Keratinocyte (primary cell): ENCODE data around the gene BRIP1. TPM values are rescaled to one million over a fixed set of nuclear protein-coding genes. Genes with fewer than 3 reads are reported as not detected.

Source experiments
- DNase-seq: peaks from one replicate; pipeline ENCODE4 v3.0.0-alpha.2; 2011; ENCODE audit warnings: low read depth, missing footprints, low spot score
- FAIRE-seq: peaks from 2 replicates; lab custom pipeline; 2011; peaks lifted over from hg19 to GRCh38; lab: Jason Lieb, UNC
- H2AFZ ChIP-seq: 2 replicates; pipeline ENCODE4 v1.6.0; 2012; ENCODE audit warnings: low read length, control low read depth, inconsistent platforms; ENCODE audit not compliant: control insufficient read depth
- H3K27ac ChIP-seq: 2 replicates; pipeline ENCODE4 v1.5.1; 2011; ENCODE audit warnings: low read length; ENCODE audit not compliant: control insufficient read depth, insufficient read depth
- H3K27me3 ChIP-seq: 3 replicates; pipeline ENCODE4 v1.6.0; 2011; ENCODE audit warnings: low read length; ENCODE audit not compliant: control insufficient read depth, insufficient read depth; ENCODE audit errors: extremely low read depth
- H3K36me3 ChIP-seq, 2 experiments: 2 replicates in 1 of 2; 3 replicates in 1 of 2; pipeline ENCODE4 v1.5.1; 2011; ENCODE audit warnings: low read length in 2 of 2, mild to moderate bottlenecking in 1 of 2; ENCODE audit not compliant: control insufficient read depth in 2 of 2, insufficient read depth in 2 of 2; ENCODE audit errors: extremely low read depth in 1 of 2
- H3K4me1 ChIP-seq: 3 replicates; pipeline ENCODE4 v1.5.1; 2011; ENCODE audit warnings: low read length; ENCODE audit not compliant: control insufficient read depth, insufficient read depth; ENCODE audit errors: extremely low read depth
- H3K4me2 ChIP-seq: 3 replicates; pipeline ENCODE4 v1.6.0; 2011; ENCODE audit warnings: low read depth, low read length; ENCODE audit not compliant: control insufficient read depth, insufficient read depth; ENCODE audit errors: extremely low read depth
- H3K4me3 ChIP-seq, 3 experiments: fragments of 200-600 bp in 1 of 3; sonication (generic) in 1 of 3; 2 replicates in 2 of 3; 3 replicates in 1 of 3; pipeline ENCODE4 v1.5.1; 2011 to 2016; ENCODE audit warnings: low read length in 3 of 3, mild to moderate bottlenecking in 3 of 3, control low read depth in 2 of 3, inconsistent platforms in 1 of 3, low read depth in 1 of 3, mixed read lengths in 1 of 3, mixed run types in 1 of 3, moderate library complexity in 1 of 3; ENCODE audit not compliant: control insufficient read depth in 2 of 3, insufficient read depth in 2 of 3; ENCODE audit errors: extremely low read depth in 1 of 3
- H3K79me2 ChIP-seq: 2 replicates; pipeline ENCODE4 v1.6.0; 2012; ENCODE audit warnings: low read length; ENCODE audit not compliant: control insufficient read depth, insufficient read depth
- H3K9ac ChIP-seq: 3 replicates; pipeline ENCODE4 v1.6.0; 2011; ENCODE audit warnings: low read length; ENCODE audit not compliant: control insufficient read depth, insufficient read depth; ENCODE audit errors: extremely low read depth
- H3K9me1 ChIP-seq: 3 replicates; pipeline ENCODE4 v1.6.0; 2011; ENCODE audit warnings: low read length; ENCODE audit not compliant: control insufficient read depth, insufficient read depth; ENCODE audit errors: extremely low read depth
- H3K9me3 ChIP-seq: 2 replicates; pipeline ENCODE4 v1.5.1; 2012; ENCODE audit warnings: low read depth, low read length; ENCODE audit not compliant: control insufficient read depth
- H4K20me1 ChIP-seq: 3 replicates; pipeline ENCODE4 v1.6.0; 2011; ENCODE audit warnings: low read length; ENCODE audit not compliant: control insufficient read depth, insufficient read depth; ENCODE audit errors: extremely low read depth
- CTCF ChIP-seq, 3 experiments: IDR thresholded peaks in 1 of 3; conservative IDR thresholded peaks in 1 of 3; optimal IDR thresholded peaks in 1 of 3; 2 replicates in 2 of 3; 3 replicates in 1 of 3; pipeline versions ENCODE3 to v1.5.1; 2011; ENCODE audit warnings: low read length in 3 of 3, mild to moderate bottlenecking in 3 of 3, moderate library complexity in 2 of 3, control low read depth in 1 of 3, inconsistent platforms in 1 of 3; ENCODE audit not compliant: insufficient read depth in 2 of 3; ENCODE audit errors: extremely low read depth in 1 of 3
- EZH2 ChIP-seq: IDR thresholded peaks from one replicate; pipeline ENCODE4 v1.6.1; 2012; ENCODE audit warnings: inconsistent platforms, mild to moderate bottlenecking, low read length, moderate library complexity
- dilution Hi-C: fragments of 300-500 bp; cut with MboI; formaldehyde crosslinking; loops from one replicate; pipeline ENCODE4 v1.7.0; 2020; ENCODE audit warnings: low sequenced_read_pairs; ENCODE audit not compliant: extremely low pct_ligation_motif_present
- polyA plus RNA-seq, 5 experiments: library from polyadenylated mRNA; depleted of rRNA in 3 of 5; stranded (reverse) in 3 of 5; stranded (forward) in 1 of 5; unstranded in 1 of 5; fragments of >200 nt; gene quantifications; 1 replicate in 1 of 5; 2 replicates in 3 of 5; 3 replicates in 1 of 5; pipeline versions ENCODE4 v1.2.1 to v1.2.3, GENCODE V29; 2011 to 2012; ENCODE audit warnings: missing spikeins in 2 of 5, low read depth in 1 of 5, low replicate concordance in 1 of 5

The BRIP1 gene
- polyA plus RNA-seq, 1 donor (not counting 4 experiments of a cell fraction or from before 2014, with no cell fraction given): 4.0 TPM

DNA sequence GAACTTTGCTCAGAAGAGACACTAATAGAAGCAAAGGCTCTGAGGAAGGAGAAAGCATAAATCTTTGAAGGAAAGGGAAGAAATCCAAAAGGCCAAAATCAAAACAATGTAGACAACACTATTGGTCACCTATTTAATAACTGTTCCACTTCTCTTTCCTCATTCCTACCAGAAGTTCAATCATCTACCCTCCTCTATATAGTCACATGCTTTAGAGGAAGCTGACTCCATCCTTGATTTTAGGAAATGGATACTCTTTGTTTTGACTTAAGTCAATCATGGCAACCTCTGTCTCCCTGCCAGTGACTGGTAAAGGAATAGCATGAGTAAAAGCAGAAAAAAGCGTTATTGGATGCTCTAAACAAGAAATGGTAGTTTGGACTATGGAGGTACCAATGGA is 7.3 kb downstream of the BRIP1 start:
- dilution Hi-C loops: no loop called here
- no peak for FAIRE-seq
- DNase-seq: no peak

GRCh38 chr17:61852857-61853256 is 10.5 kb downstream of the BRIP1 start:
- Histone ChIP-seq H3K27ac (no peak overlapping the region), H3K27me3 (no peaks in the 10 kb centered on the region), H3K9ac (no peak overlapping the region), H2AFZ (no peak overlapping the region), H3K79me2 (no peaks in the 10 kb centered on the region), H3K4me1 (no peaks in the 10 kb centered on the region), H3K36me3 (no peaks in the 10 kb centered on the region), H4K20me1 (no peaks in the 10 kb centered on the region), H3K4me2 (no peak overlapping the region), H3K9me3 (no peaks in the 10 kb centered on the region), H3K9me1 (no peaks in the 10 kb centered on the region), H3K4me3 (no peak overlapping the region)
- TF ChIP-seq CTCF (optimal IDR thresholded peaks at IDR 0.05 in 1 of 3, IDR thresholded peaks at IDR 0.05 in 1 of 3, conservative IDR thresholded peaks at IDR 0.05 in 1 of 3; ENCODE audit: extremely low read depth in 1 of 3, insufficient read depth in 2 of 3, low read length in 3 of 3) (no peak), EZH2 (no peak)
- DNase-seq: no peak
- dilution Hi-C loops: no loop called here
- FAIRE-seq: no peak

More for the DNA sequence above, 7.3 kb downstream of the BRIP1 start:
- no peak for TF ChIP-seq CTCF (optimal IDR thresholded peaks at IDR 0.05 in 1 of 3, IDR thresholded peaks at IDR 0.05 in 1 of 3, conservative IDR thresholded peaks at IDR 0.05 in 1 of 3; ENCODE audit: extremely low read depth in 1 of 3, insufficient read depth in 2 of 3, low read length in 3 of 3)
- no peak for TF ChIP-seq EZH2
- H3K27ac ChIP-seq: no peak overlapping the region
- H3K9me1 ChIP-seq: no peaks in the 10 kb centered on the region
- H3K4me1 ChIP-seq: peaks cover under 1% of the 10 kb centered on the region
- H4K20me1 ChIP-seq: no peaks in the 10 kb centered on the region
- no peak overlapping the region for H3K4me2 ChIP-seq
- no peaks in the 10 kb centered on the region for H3K9me3 ChIP-seq
- no peak overlapping the region for H3K9ac ChIP-seq
- H3K79me2 ChIP-seq: no peaks in the 10 kb centered on the region
- no peak overlapping the region for H3K4me3 ChIP-seq
- no peaks in the 10 kb centered on the region for H3K27me3 ChIP-seq
- no peaks in the 10 kb centered on the region for H3K36me3 ChIP-seq
- no peak overlapping the region for H2AFZ ChIP-seq
